ENCODE results near the gene POU2F1.

Gene POU2F1

GRCh38 chr1:167423684-167424619 lies 203.3 kb downstream of the POU2F1 start:
- DNase-seq (ENCODE audit: low read depth), result no peak

- no peak for DNase-seq (ENCODE audit: low read depth)
Measured at GRCh38 chr1:167425482-167425881, 204.8 kb downstream of the POU2F1 start.

GRCh38 chr1:167426716-167427115 lies 206.0 kb downstream of the POU2F1 start:
- DNase-seq (ENCODE audit: low read depth), result no peak

GRCh38 chr1:167427848-167428247 lies 207.2 kb downstream of the POU2F1 start:
- DNase-seq (ENCODE audit: low read depth), result no peak

GRCh38 chr1:167428395-167428794 lies 207.7 kb downstream of the POU2F1 start:
- no peak for DNase-seq (ENCODE audit: low read depth)

GRCh38 chr1:167429612-167430011 lies 208.9 kb downstream of the POU2F1 start:
- no peak for DNase-seq (ENCODE audit: low read depth)

- no peak for DNase-seq (ENCODE audit: low read depth)
Measured at GRCh38 chr1:167430134-167430848, 209.6 kb downstream of the POU2F1 start.

- no peak for DNase-seq (ENCODE audit: low read depth)
Measured at GRCh38 chr1:167430849-167431242, 210.2 kb downstream of the POU2F1 start.

- DNase-seq (ENCODE audit: low read depth), result no peak
Measured at GRCh38 chr1:167431261-167431908, 210.7 kb downstream of the POU2F1 start.

GRCh38 chr1:167431909-167432650 lies 211.4 kb downstream of the POU2F1 start:
- no peak for DNase-seq (ENCODE audit: low read depth)

GRCh38 chr1:167432780-167433179 lies 212.1 kb downstream of the POU2F1 start:
- DNase-seq (ENCODE audit: low read depth), result no peak

GRCh38 chr1:167433884-167434283 lies 213.2 kb downstream of the POU2F1 start:
- no peak for DNase-seq (ENCODE audit: low read depth)

- DNase-seq (ENCODE audit: low read depth), result no peak
Measured at GRCh38 chr1:167434306-167434705, 213.6 kb downstream of the POU2F1 start.

GRCh38 chr1:167435484-167435883 lies 214.8 kb downstream of the POU2F1 start:
- no peak for DNase-seq (ENCODE audit: low read depth)

GRCh38 chr1:167438171-167439138 lies 217.8 kb downstream of the POU2F1 start:
- no peak for DNase-seq (ENCODE audit: low read depth)

- no peak for DNase-seq (ENCODE audit: low read depth)
Measured at GRCh38 chr1:167439301-167439988, 218.8 kb downstream of the POU2F1 start.

- DNase-seq (ENCODE audit: low read depth), result no peak
Measured at GRCh38 chr1:167440345-167440744, 219.7 kb downstream of the POU2F1 start.

GRCh38 chr1:167440776-167441175 lies 220.1 kb downstream of the POU2F1 start:
- DNase-seq (ENCODE audit: low read depth), result no peak

- no peak for DNase-seq (ENCODE audit: low read depth)
Measured at GRCh38 chr1:167441222-167441621, 220.5 kb downstream of the POU2F1 start.
